A549 (cell line): ENCODE data around the gene NSMCE1. TPM values are rescaled to one million over a fixed set of nuclear protein-coding genes. Genes with fewer than 3 reads are reported as not detected.
"Not testable (repeated sequence)": the region's sequence is repeated elsewhere in the genome, so short reads cannot be mapped to it uniquely, and the experiment has no call there.

Experiments used
- ATAC-seq, 2 experiments: fragments of 200-7000 bp in 1 of 2; fragments of >200 bp in 1 of 2; cut with Nextera tagmentation in 1 of 2; cut with Tn5 transposase in 1 of 2; 3 replicates each; pipeline versions ENCODE4 v1.8.0 to v1.9.1; 2018 to 2020; ENCODE audit warnings: mild to moderate bottlenecking in 1 of 2, moderate library complexity in 1 of 2
- CTCF ChIA-PET: fragments of 300-600 bp; sonication (Branson Sonifier 250); formaldehyde crosslinking; extraction: SDS; loops from one replicate; lab custom pipeline; 2021; ENCODE audit warnings: antibody characterized with exemption, inconsistent platforms; lab: Yijun Ruan, JAX
- POLR2A ChIA-PET: fragments of 350-600 bp; formaldehyde crosslinking; extraction: SDS; loops from one replicate; lab custom pipeline; 2021; ENCODE audit warnings: antibody characterized with exemption, inconsistent platforms; lab: Yijun Ruan, JAX
- DNase-seq, 2 experiments: peaks; one replicate each; pipeline versions ENCODE4 v3.0.0 to v3.0.0-alpha.2; 2011 to 2016; ENCODE audit warnings: low read depth in 1 of 2, low spot score in 1 of 2
- FAIRE-seq: peaks from 2 replicates; lab custom pipeline; 2011; peaks lifted over from hg19 to GRCh38; lab: Jason Lieb, UNC
- H3K27ac ChIP-seq, 2 experiments: fragments of >200 bp; sonication (Bioruptor Twin); formaldehyde crosslinking; 3 replicates each; pipeline ENCODE4 v1.5.1; 2016 to 2017
- H3K4me1 ChIP-seq: fragments of >200 bp; sonication (Bioruptor Twin); formaldehyde crosslinking; 3 replicates; pipeline ENCODE4 v1.6.1; 2016
- H3K4me2 ChIP-seq: fragments of >200 bp; sonication (Bioruptor Twin); formaldehyde crosslinking; 3 replicates; pipeline ENCODE4 v1.6.1; 2016
- H3K4me3 ChIP-seq: fragments of >200 bp; sonication (Bioruptor Twin); formaldehyde crosslinking; 3 replicates; pipeline ENCODE4 v1.5.1; 2016
- H3K9me3 ChIP-seq: fragments of >200 bp; sonication (Bioruptor Twin); formaldehyde crosslinking; 3 replicates; pipeline ENCODE4 v1.6.1; 2016
- BHLHE40 ChIP-seq: IDR thresholded peaks from 2 replicates; pipeline ENCODE4 v1.6.1; 2012; ENCODE audit warnings: low read depth, low read length, inconsistent platforms
- EHF ChIP-seq: fragments of 250-450 bp; sonication (Bioruptor Pico); IDR thresholded peaks from 2 replicates; pipeline ENCODE4 v1.5.0; 2020; ENCODE audit warnings: mild to moderate bottlenecking
- EP300 ChIP-seq, 2 experiments: fragments of >200 bp; sonication (Bioruptor Twin); formaldehyde crosslinking; IDR thresholded peaks; 2 replicates in 1 of 2; 3 replicates in 1 of 2; pipeline ENCODE4 v1.6.1; 2016 to 2017
- FOXS1 ChIP-seq: fragments of 250-450 bp; sonication (Bioruptor Pico); IDR thresholded peaks from 2 replicates; pipeline ENCODE4 v1.5.0; 2020; ENCODE audit warnings: mild to moderate bottlenecking, moderate library complexity
- HDAC2 ChIP-seq: fragments of 200-600 bp; sonication (generic); IDR thresholded peaks from 2 replicates; pipeline ENCODE4 v1.6.1; 2016
- HEYL ChIP-seq: fragments of 250-450 bp; sonication (Bioruptor Pico); IDR thresholded peaks from 2 replicates; pipeline ENCODE4 v1.8.0; 2021; ENCODE audit warnings: mild to moderate bottlenecking, moderate library complexity
- HMGXB4 ChIP-seq: fragments of 250-450 bp; sonication (Bioruptor Pico); IDR thresholded peaks from 2 replicates; pipeline ENCODE4 v1.5.0; 2021; ENCODE audit warnings: mild to moderate bottlenecking, moderate library complexity, borderline replicate concordance
- HOXA7 ChIP-seq: fragments of 250-450 bp; sonication (Bioruptor Pico); IDR thresholded peaks from 2 replicates; pipeline ENCODE4 v1.5.0; 2020; ENCODE audit warnings: mild to moderate bottlenecking, moderate library complexity
- MYC ChIP-seq: IDR thresholded peaks from 2 replicates; pipeline ENCODE4 v1.6.1; 2012; ENCODE audit warnings: mild to moderate bottlenecking, inconsistent platforms, low read length, improper control_type of control experiment, borderline replicate concordance
- NFE2L2 ChIP-seq: fragments of 150-350 bp; conservative IDR thresholded peaks from 2 replicates; pipeline ENCODE4 v1.6.1; 2014; ENCODE audit warnings: low read length
- NPAS2 ChIP-seq: fragments of 250-450 bp; sonication (Bioruptor Pico); IDR thresholded peaks from 2 replicates; pipeline ENCODE4 v1.8.0; 2022; ENCODE audit warnings: mild to moderate bottlenecking, moderate library complexity, borderline replicate concordance
- PBX3 ChIP-seq: IDR thresholded peaks from 2 replicates; pipeline ENCODE4 v1.6.1; 2012
- POLR2A ChIP-seq: IDR thresholded peaks from 2 replicates; pipeline ENCODE4 v1.6.1; 2012; ENCODE audit warnings: mild to moderate bottlenecking, low read length
- POLR2AphosphoS2 ChIP-seq: conservative IDR thresholded peaks from 2 replicates; pipeline ENCODE4 v1.6.1; 2012; ENCODE audit warnings: low read length, improper control_type of control experiment, inconsistent platforms
- RAD21 ChIP-seq, 2 experiments: fragments of >200 bp in 1 of 2; sonication (Bioruptor Twin) in 1 of 2; formaldehyde crosslinking in 1 of 2; IDR thresholded peaks in 1 of 2; conservative IDR thresholded peaks in 1 of 2; 2 replicates in 1 of 2; 3 replicates in 1 of 2; pipeline ENCODE4 v1.6.1; 2012 to 2018; ENCODE audit warnings: inconsistent platforms in 1 of 2
- RCOR1 ChIP-seq: fragments of 150-350 bp; IDR thresholded peaks from 2 replicates; pipeline ENCODE4 v1.6.1; 2014; ENCODE audit warnings: antibody characterized with exemption, low read length, low read depth
- RFX5 ChIP-seq: fragments of 450-650 bp; IDR thresholded peaks from 2 replicates; pipeline ENCODE4 v1.7.1; 2014; ENCODE audit warnings: antibody characterized with exemption, mild to moderate bottlenecking, moderate library complexity
- SREBF2 ChIP-seq: fragments of 450-650 bp; IDR thresholded peaks from 2 replicates; pipeline ENCODE4 v1.6.1; 2014; ENCODE audit warnings: mild to moderate bottlenecking, moderate library complexity
- ZFP36 ChIP-seq: fragments of 450-650 bp; IDR thresholded peaks from 2 replicates; pipeline ENCODE4 v1.6.1; 2014; ENCODE audit warnings: borderline replicate concordance; ENCODE audit not compliant: partially characterized antibody
- WGBS: methylation state at CpG from one replicate; pipeline ENCODE4 v1.1.6; 2017; ENCODE audit errors: missing lambda C conversion rate; 5-methylcytosine and 5-hydroxymethylcytosine counted together
- polyA plus RNA-seq, 4 experiments: library from polyadenylated mRNA; depleted of rRNA in 3 of 4; stranded (reverse); fragments of >200 nt; fragmentation: RNase III in 1 of 4; extraction: RNeasy Plus Mini Kit Qiagen cat#74134 plus additional on column Dnase treatment in 1 of 4; gene quantifications; 2 replicates in 3 of 4; 3 replicates in 1 of 4; pipeline ENCODE4 v1.2.3, GENCODE V29; 2011 to 2017
- TF ChIP-seq, protein P1 (sequence below): IDR thresholded peaks from 2 replicates; pipeline ENCODE4 v1.6.1; 2012
- TF ChIP-seq, protein P2 (sequence below): fragments of 450-650 bp; IDR thresholded peaks from 2 replicates; pipeline ENCODE4 v1.6.1; 2014; ENCODE audit warnings: antibody characterized with exemption
- TF ChIP-seq, protein P3 (sequence below): fragments of 150-350 bp; IDR thresholded peaks from 2 replicates; pipeline ENCODE4 v1.6.1; 2014; ENCODE audit warnings: low read depth, mild to moderate bottlenecking, low read length

NSMCE1 gene
- polyA plus RNA-seq, 2 of the 4 experiments (the other 2 are of a cell fraction) = 32.0 to 59.9 TPM

GRCh38 chr16:27253526-27253930 lies 15.0 kb downstream of the NSMCE1 start (continued):
- TF ChIP-seq, protein P1, sequence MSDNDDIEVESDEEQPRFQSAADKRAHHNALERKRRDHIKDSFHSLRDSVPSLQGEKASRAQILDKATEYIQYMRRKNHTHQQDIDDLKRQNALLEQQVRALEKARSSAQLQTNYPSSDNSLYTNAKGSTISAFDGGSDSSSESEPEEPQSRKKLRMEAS = no peak
- no peak for TF ChIP-seq BHLHE40

- POLR2A ChIA-PET = no interaction called here
- ATAC-seq (no peak), FAIRE-seq (no peak), DNase-seq (no peak)
- no peak overlapping the region for H3K27ac ChIP-seq
- 92% methylated on average over 6 of the region's 6 CpGs for WGBS
- H3K4me3 ChIP-seq = no peak overlapping the region
- CTCF ChIA-PET = interaction anchor here (1.0 to 3.0 kb wide), 2 partner anchors 17 to 114 kb away, joined by 3 to 20 read pairs; no protein-coding TSS in a partner anchor
- no peaks in the 10 kb centered on the region for H3K9me3 ChIP-seq
- peaks cover 19% of the 10 kb centered on the region for H3K4me1 ChIP-seq
- TF ChIP-seq PBX3 (no peak), EP300 (IDR thresholded peaks at IDR 0.05) (no peak)
- no peak overlapping the region for H3K4me2 ChIP-seq
Measured at GRCh38 chr16:27252206-27252585, 16.4 kb downstream of the NSMCE1 start.

DNA sequence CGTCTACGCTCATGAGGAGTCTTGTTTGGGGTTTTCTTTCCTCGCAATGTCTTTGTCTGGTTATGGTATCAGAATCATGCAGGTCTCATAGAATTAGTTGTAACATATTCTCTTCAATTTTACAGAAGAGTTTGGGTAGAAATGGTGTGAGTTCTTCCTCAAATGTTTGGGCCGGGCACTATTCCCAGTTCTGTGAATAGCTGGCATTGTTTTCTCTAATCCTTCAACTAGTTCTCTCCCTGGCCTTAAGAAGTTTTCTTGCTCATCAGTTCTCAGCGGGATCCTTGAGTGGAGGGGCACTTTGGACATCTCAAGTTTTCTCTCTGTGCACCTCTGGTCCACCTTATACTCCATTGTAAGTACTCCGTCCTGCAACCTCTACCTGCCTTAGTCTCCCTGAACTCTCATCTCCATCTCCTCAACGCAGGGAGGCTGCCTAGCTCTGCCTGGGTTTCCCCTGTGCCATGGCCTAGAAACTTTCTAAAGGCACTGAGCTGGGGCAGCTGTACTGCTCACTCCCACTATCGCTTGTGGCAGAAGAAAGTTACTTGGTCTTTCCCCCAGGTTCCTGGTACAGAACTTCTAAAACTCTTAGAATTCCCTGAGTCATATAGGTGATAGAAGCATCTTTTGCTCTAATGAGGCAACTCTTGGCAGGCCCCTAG lies 16.9 kb downstream of the NSMCE1 start:
- ATAC-seq (no peak), FAIRE-seq (no peak), DNase-seq (no peak)
- no peak overlapping the region for H3K4me2 ChIP-seq
- H3K27ac ChIP-seq = no peak overlapping the region
- H3K4me3 ChIP-seq = no peak overlapping the region
- 93% methylated on average over 8 of the region's 8 CpGs for WGBS
- TF ChIP-seq MYC (no peak), FOXS1 (no peak), HOXA7 (CRISPR knock-in tag) (no peak), HDAC2 (no peak), RFX5 (no peak), POLR2A (no peak)
- TF ChIP-seq, protein P2, sequence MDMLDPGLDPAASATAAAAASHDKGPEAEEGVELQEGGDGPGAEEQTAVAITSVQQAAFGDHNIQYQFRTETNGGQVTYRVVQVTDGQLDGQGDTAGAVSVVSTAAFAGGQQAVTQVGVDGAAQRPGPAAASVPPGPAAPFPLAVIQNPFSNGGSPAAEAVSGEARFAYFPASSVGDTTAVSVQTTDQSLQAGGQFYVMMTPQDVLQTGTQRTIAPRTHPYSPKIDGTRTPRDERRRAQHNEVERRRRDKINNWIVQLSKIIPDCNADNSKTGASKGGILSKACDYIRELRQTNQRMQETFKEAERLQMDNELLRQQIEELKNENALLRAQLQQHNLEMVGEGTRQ = no peak
- no peaks in the 10 kb centered on the region for H3K9me3 ChIP-seq
- ChIA-PET CTCF (interaction anchor here (1.0 to 3.0 kb wide), 3 partner anchors 16 to 117 kb away, joined by 3 to 20 read pairs (median 3); no protein-coding TSS in a partner anchor), POLR2A (no interaction called here)
- peaks cover 22% of the 10 kb centered on the region for H3K4me1 ChIP-seq

DNA sequence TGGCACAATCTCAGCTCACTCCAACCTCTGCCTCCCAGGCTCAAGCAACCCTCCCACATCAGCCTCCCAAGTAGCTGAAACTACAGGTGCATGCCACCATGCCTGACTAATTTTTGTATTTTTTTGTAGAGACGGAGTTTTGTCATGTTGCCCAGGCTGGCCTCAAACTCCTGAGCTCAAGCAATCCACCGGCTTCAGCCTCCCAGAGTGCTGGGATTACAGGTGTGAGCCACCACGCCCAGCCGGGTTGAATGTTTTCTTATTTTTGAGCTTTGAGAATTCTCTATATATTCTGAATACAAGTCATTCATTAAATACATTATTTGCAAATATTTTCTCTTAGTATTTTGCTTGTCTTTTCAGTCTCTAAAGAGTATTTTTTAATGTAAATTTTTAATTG lies 19.7 kb downstream of the NSMCE1 start:
- WGBS = 95% methylated on average over 4 of the region's 4 CpGs
- H3K9me3 ChIP-seq, H3K27ac ChIP-seq, POLR2A ChIA-PET, H3K4me3 ChIP-seq, FAIRE-seq, H3K4me2 ChIP-seq, ATAC-seq, DNase-seq: not testable (repeated sequence)
- CTCF ChIA-PET = interaction anchor here (2.1 to 6.2 kb wide), 3 partner anchors 13 to 119 kb away, joined by 7 to 45 read pairs (median 20); no protein-coding TSS in a partner anchor
- H3K4me1 ChIP-seq = peaks cover 40% of the 10 kb centered on the region

- FAIRE-seq (no peak), DNase-seq (no peak), ATAC-seq (no peak)
- Histone ChIP-seq H3K4me3 (no peak overlapping the region), H3K9me3 (no peaks in the 10 kb centered on the region), H3K4me2 (no peak overlapping the region), H3K4me1 (peaks cover 40% of the 10 kb centered on the region), H3K27ac (no peak overlapping the region)
- CTCF ChIA-PET = interaction anchor here (2.1 to 6.2 kb wide), 2 partner anchors 13 to 120 kb away, joined by 7 to 45 read pairs; no protein-coding TSS in a partner anchor
- WGBS = 94% methylated on average over 2 of the region's 2 CpGs
- POLR2A ChIA-PET = no interaction called here
- TF ChIP-seq NFE2L2 (no peak), HEYL (CRISPR knock-in tag) (no peak), NPAS2 (no peak), HDAC2 (no peak), HOXA7 (CRISPR knock-in tag) (no peak), PBX3 (no peak), POLR2AphosphoS2 (no peak), ZFP36 (no peak), SREBF2 (no peak), RCOR1 (no peak), RAD21 (conservative IDR thresholded peaks at IDR 0.05 in 1 of 2, IDR thresholded peaks at IDR 0.05 in 1 of 2) (no peak), HMGXB4 (CRISPR knock-in tag) (no peak), EHF (CRISPR knock-in tag) (no peak)
- TF ChIP-seq, protein P3, sequence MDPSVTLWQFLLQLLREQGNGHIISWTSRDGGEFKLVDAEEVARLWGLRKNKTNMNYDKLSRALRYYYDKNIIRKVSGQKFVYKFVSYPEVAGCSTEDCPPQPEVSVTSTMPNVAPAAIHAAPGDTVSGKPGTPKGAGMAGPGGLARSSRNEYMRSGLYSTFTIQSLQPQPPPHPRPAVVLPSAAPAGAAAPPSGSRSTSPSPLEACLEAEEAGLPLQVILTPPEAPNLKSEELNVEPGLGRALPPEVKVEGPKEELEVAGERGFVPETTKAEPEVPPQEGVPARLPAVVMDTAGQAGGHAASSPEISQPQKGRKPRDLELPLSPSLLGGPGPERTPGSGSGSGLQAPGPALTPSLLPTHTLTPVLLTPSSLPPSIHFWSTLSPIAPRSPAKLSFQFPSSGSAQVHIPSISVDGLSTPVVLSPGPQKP = no peak
Measured at GRCh38 chr16:27248036-27248435, 20.5 kb downstream of the NSMCE1 start.
